HG03175 (cell line): ENCODE data around the gene SRSF7.
A peak's percentile ranks its signal among the peaks of the same experiment; 100 is the strongest.
"Not testable (repeated sequence)": the region's sequence is repeated elsewhere in the genome, so short reads cannot be mapped to it uniquely, and the experiment has no call there.

Source experiments
- ATAC-seq: cut with Tn5 transposase; IDR thresholded peaks from one replicate; pipeline ENCODE4 v1.9.1; 2021; ENCODE audit warnings: mild to moderate bottlenecking, moderate library complexity; ENCODE audit not compliant: unreplicated experiment

Gene SRSF7

DNA sequence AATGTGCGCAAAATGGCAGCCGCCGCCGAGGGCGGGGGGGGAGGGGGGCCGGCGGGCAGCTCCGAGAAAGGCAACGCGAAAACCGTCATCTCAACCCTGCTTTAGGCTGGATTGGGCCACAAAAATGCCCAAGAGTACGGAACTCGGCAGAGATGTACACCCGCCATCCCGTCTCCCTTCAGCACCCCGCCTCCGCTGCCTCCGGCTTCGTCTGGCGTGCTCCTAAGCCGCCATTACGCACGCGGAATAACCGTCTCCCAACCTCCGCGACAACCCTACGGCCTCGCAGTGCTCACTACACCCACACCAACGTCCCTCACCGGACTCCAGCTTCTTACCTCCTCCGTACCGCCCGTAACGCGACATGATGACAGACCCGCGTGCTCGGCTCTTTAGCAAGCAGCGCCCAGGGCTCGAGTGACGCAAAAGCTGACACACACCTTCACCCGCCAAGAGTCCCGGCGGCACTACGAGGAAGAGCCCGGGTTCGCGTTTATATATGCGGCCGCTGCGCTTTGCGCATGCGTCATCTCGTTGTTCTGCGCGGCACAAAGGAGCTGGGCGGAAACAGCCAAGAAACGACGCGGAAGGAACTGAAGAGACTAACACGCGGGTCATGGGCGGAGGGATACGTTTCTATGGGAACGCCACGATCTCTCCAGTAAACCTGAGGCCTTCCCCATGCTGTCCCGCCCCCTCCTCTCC, at the start of gene SRSF7:
Gene SRSF7, minus strand, starts transcription at position 471 of the 705 bp plus-strand sequence. Its CDS starts 105 bp downstream, at position 366.
- peak; percentile 79 for ATAC-seq

DNA sequence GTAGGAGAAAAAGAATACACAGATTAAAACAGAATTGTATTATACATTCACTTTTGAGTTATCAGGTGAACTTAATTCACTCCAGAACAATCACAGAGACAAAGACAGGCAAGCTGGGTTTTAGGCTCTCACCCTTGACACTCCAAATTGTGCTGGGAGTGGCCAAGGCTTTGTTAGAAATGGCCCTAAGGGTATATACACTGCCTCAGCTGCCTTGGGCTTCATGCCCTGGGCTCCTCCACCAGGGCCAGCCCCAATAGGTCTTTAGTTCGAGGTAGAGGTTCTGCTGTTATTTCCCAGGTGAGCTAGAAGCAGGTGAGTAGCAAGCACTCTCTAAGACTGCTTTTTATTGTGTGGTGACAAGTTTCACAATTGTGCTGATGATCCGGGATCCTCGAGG, 46.8 kb upstream of the SRSF7 start:
- ATAC-seq = no peak

DNA sequence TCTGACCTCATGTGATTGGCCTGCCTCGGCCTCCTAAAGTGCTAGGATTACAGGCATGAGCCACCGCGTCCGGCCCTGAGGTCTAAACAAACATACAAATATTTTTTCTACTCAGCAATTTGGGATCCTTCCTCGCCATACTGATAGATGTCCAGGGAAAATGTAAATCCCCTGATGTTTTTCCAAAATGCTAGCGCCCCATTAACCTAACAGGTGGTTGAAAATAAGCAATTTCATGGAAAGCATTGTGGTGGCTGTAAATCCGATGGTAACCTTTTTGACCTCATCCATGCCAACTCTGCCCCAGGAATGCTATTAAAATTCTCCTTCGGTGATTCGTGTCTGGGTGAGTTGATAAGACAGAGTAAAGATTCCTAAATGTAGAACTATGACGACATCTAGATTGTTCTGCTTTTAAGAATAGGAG, 46.1 kb upstream of the SRSF7 start:
- ATAC-seq = no peak

DNA sequence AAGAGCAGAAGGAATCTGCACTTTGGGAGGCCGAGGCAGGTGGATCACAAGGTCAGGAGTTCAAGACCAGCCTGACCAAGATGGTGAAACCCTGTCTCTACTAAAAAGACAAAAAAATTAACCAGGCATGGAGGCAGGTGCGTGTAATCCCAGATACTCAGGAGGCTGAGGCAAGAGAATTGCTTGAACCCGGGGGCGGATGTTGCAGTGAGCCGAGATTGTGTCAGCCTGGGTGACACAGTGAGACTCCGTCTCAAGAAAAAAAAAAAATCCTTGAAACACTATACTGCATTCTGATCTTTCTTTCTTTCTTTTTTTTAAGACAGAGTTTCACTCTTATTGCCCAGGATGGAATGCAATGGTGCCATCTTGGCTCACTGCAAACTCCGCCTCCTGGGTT, 43.9 kb upstream of the SRSF7 start:
- not testable (repeated sequence) for ATAC-seq

DNA sequence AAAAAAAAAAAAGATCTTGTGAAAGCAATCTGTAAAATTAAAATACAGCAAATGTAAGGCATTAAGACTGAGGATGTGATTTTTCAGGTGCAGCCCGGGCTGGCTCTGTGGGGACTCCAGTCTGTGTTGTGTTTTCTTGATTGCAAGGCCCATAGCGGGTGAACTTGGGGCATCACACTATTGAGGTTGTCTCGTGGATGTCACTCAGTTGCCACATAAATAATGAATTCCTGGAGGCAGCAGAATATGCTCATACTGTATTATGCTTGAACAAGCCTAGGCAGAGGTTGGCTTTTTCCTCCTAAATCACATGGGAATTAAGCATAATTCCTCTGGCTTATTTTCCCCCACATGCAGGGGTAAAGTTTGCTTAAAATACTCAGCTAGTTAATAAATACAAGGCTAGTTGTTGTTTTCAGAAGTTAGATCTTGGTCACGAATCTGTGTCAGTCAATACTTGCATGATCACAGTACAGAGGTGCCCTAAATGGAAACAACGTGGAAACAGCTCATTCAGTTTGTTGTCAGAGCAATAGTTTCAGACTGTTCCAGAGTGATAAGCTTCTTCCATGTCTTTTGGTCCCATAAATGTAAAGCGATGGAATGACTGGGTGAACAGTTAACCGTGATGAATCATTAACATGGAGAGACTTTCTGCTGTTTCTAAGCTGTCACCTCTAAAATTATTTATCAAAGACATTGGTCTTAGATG, 43.2 kb upstream of the SRSF7 start:
- ATAC-seq = no peak

GRCh38 chr2:38793511-38793910, 42.4 kb upstream of the SRSF7 start:
- no peak for ATAC-seq

DNA sequence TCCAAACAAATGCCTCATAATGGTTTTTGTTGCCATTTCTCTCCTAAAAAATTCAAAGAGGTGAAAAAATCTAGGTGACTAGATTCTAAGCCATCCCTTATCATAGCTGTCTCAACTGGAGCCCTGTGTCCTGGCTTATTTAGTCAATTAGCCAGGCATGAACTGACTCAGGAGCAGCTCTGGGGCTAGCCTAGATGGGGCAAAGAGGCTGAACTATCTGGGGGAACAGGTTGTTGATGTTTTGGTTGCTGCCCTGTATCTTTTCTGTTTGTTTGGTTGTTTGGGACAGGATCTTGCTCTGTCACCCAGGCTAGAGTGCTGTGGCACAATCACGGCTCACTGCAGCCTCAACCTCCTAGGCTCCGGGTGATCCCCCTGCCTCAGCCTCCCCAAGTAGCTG, 41.6 kb upstream of the SRSF7 start:
- no peak for ATAC-seq

DNA sequence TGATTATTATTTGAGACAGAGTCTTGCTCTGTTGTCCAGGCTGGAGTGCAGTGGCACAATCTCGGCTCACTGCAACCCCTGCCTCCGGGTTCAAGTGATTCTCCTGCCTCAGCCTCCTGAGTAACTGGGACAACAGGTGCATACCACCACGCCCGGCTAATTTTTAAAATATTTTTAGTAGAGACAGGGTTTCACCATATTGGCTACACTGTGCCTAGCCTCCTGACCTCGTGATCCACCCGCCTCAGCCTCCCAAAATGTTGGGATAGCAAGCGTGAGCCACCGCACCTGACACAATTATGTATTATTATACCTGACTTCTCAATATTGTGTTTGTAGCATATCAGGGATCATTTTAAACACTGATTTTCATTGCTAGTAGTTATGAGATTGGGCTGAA, 41.2 kb upstream of the SRSF7 start:
- ATAC-seq = not testable (repeated sequence)

DNA sequence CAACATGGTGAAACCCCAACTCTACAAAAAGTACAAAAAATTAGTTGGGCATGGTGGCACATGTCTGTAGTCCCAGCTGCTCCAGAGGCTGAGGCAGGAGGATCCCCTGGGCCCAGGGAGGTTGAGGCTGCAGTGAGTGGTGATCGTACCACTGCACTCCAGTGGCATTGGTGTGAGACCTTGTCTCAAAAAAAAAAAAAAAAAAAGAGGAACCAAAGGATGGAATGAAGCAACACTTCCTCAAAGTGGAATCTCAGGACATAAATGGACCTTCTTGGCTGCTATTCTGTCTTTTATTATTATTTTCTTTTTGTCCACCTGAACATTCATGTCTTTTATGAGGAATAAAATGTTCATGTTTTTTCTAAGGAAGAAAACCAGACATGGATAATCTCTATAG, 40.6 kb upstream of the SRSF7 start:
- ATAC-seq = no peak

DNA sequence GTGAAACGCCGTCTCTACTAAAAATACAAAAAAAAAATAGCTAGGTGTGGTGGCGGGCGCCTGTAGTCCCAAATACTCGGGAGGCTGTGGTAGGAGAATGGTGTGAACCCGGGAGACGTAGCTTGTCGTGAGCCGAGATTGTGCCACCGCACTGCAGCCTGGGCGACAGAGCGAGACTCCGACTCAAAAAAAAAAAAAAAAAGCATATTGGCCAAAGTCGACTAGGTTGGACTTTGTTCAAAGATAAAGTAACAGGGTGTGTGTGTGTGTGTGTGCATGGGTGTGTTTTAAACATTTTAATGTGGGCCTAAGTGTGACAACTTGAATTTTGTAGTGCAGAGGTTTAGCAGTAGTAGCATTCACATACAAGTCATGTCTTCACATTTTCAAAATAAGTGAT, 38.5 kb upstream of the SRSF7 start:
- no peak for ATAC-seq

- no peak for ATAC-seq
Measured at GRCh38 chr2:38788306-38788705, 37.1 kb upstream of the SRSF7 start.

GRCh38 chr2:38783586-38783985, 32.4 kb upstream of the SRSF7 start:
- no peak for ATAC-seq

DNA sequence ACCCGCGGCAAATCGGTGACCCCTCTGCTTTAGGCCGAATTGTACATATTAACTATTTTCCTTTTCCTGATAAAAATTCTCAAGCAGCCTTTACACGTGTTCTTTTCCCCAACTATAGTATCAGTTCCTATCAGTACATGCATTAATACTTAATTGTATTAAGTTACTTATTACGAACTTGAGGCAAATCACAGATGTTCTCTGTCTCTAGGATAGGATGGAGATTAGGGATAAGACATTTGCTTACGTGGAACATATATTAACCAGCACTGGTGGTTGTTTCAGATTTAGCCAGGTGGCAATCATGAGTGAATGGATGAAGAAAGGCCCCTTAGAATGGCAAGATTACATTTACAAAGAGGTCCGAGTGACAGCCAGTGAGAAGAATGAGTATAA, 27.5 kb upstream of the SRSF7 start:
- ATAC-seq = no peak

DNA sequence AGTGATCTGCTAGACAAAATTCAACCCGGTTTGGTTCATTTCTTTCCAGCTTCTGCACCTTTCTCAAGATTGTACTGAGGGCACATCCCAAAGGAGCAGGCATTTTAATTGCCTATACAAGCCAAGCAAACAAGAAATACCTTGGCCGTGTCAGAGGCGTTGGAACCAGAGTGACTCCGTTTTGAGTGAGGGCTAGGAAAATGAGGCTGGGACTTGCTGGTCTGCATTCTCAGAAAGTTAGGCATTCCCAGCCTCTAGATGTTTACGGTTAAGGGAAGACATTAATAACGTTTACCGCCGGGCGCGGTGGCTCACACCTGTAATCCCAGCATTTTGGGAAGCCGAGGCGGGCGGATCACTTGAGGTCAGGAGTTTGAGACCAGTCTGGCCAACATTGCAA, 25.4 kb upstream of the SRSF7 start:
- no peak for ATAC-seq

DNA sequence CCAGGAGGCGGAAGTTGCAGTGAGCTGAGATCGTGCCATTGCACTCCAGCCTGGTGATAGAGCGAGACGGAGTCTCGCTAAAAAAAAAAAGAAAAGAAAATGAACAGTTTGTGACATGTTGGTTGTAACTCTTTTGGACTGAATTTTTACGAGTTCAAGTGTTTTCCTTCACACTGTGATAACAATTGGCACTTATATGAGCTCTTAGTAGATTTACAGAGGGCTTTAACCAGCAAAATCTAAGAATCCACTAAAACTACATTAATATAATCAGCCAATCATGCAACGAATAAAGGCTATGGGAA, 24.7 kb upstream of the SRSF7 start:
- ATAC-seq = no peak

DNA sequence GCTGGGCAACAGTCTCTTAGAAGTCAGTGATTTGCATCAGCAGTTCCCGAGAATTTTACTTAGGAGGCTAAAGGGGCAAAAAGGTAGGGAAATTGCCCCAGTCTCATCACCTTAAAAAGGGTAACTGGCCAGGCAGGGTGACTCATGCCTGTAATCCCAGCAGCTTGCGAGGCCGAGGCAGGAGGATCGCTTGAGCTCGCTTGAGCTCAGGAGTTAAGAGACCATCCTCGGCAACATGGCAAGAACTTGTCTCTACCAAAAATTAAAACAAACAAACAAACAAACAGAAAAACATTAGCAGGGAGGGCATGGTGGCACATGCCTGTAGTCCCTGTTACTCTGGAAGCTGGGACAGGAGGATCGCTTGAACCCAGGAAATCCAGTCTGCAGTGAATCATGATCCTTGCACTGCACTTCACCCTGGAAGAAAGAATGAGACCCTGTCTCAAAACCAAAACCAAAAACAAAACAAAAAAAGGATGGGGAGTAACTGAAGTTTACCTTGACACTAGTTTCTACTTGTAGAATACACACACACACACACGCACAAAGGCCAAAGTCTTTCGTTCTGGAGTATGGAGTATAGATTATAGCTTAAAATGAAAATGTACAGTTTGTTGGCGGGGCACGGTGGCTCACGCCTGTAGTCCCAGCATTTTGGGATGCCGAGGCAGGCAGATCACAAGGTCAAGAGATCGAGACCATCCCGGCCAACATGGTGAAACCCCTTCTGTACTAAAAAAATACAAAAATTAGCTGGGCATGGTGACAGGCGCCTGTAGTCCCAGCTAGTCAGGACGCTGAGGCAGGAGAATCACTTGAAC, 24.1 kb upstream of the SRSF7 start:
- ATAC-seq = no peak

DNA sequence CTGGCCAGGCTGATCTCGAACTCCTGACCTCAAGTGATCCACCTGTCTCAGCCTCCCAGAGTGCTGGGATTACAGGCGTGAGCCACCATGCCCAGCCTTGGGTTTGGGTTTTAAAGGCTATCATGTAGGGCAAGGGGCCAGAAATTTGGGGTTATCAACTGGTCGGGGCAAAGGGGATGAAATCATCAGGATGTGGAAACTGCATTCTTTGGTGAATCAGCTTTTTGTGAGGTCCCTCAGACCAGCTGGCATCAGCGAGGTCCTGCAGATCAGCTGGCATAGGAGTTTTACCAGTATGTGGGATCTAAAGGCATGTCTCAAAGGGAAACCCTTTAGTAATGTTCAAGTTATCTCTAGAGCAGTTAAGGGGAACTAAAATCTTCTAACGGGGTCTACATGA, 20.5 kb upstream of the SRSF7 start:
- ATAC-seq = no peak

GRCh38 chr2:38765551-38765950, 14.4 kb upstream of the SRSF7 start:
- ATAC-seq = no peak

- no peak for ATAC-seq
Measured at GRCh38 chr2:38765149-38765548, 14.0 kb upstream of the SRSF7 start.

GRCh38 chr2:38763728-38764127, 12.6 kb upstream of the SRSF7 start:
- ATAC-seq = no peak

DNA sequence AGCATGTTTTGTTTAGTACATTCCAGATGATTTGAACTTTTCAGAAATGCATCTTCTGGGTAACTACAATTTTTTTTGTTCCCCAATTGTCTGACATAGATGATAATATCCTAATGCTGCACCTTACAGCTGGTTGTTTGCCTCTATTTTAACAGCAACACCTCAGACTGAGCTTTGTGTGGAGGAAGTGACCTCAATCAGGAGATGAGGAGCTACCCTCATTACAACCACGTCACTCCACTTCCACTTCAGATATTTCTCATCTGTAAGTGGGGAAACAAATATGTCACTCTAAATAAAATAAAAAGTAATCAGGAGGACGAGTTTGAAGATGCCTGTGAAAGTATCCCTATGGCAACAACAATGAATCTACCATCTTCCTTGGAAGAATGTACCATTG, 12.1 kb upstream of the SRSF7 start:
- ATAC-seq = no peak

DNA sequence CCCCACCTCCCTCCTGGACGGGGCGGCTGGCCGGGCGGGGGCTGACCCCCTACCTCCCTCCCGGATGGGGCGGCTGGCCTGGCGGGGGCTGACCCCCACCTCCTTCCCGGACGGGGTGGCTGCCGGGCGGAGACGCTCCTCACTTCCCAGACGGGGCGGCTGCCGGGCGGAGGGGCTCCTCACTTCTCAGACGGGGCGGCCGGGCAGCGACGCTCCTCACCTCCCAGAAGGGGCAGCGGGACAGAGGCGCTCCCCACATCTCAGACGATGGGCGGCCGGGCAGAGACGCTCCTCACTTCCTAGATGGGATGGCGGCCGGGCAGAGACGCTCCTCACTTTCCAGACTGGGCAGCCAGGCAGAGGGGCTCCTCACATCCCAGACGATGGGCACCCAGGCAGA, 4.7 kb upstream of the SRSF7 start:
- not testable (repeated sequence) for ATAC-seq
